ENCODE results near the gene PLXNA1.

The PLXNA1 gene

GRCh38 chr3:126988451-126989021 is 5.6 kb downstream of the PLXNA1 start:
- Histone ChIP-seq H3K79me2 (ENCODE audit: insufficient read depth, low read length) (no peaks in the 10 kb centered on the region), H2AFZ (ENCODE audit: low read depth, low read length, severe bottlenecking) (no peak overlapping the region), H4K20me1 (ENCODE audit: low read depth, low read length) (no peaks in the 10 kb centered on the region), H3K4me3 (ENCODE audit: insufficient read depth, low read length, poor library complexity, severe bottlenecking) (no peak overlapping the region), H3K4me2 (ENCODE audit: low read depth, low read length, poor library complexity, severe bottlenecking) (no peak overlapping the region), H3K27me3 (ENCODE audit: low read length) (no peaks in the 10 kb centered on the region), H3K36me3 (ENCODE audit: low read length) (no peaks in the 10 kb centered on the region), H3K9me3 (ENCODE audit: insufficient read depth, low read length) (no peaks in the 10 kb centered on the region), H3K27ac (ENCODE audit: low read depth, low read length) (no peak overlapping the region), H3K9ac (ENCODE audit: low read length) (no peak overlapping the region), H3K9me2 (replicated peaks; ENCODE audit: insufficient read depth, low read length) (no peaks in the 10 kb centered on the region), H3F3A (ENCODE audit: insufficient read depth) (no peaks in the 10 kb centered on the region)
- TF ChIP-seq CTCF (IDR thresholded peaks at IDR 0.05; ENCODE audit: insufficient read depth, low read length, poor library complexity, severe bottlenecking) = no peak

GRCh38 chr3:126989316-126990023 is 6.6 kb downstream of the PLXNA1 start:
- H3K36me3 ChIP-seq (ENCODE audit: low read length) = no peaks in the 10 kb centered on the region

GRCh38 chr3:126990024-126990700 is 7.2 kb downstream of the PLXNA1 start:
- no peak for TF ChIP-seq EZH2phosphoT487 (conservative IDR thresholded peaks at IDR 0.05; ENCODE audit: low read length)
- TF ChIP-seq CTCF (IDR thresholded peaks at IDR 0.05; ENCODE audit: insufficient read depth, low read length, poor library complexity, severe bottlenecking) = no peak
- no peaks in the 10 kb centered on the region for H3K9me2 ChIP-seq (replicated peaks; ENCODE audit: insufficient read depth, low read length)
- no peak overlapping the region for H3K27ac ChIP-seq (ENCODE audit: low read depth, low read length)
- H3K27me3 ChIP-seq (ENCODE audit: low read length) = no peaks in the 10 kb centered on the region
- no peaks in the 10 kb centered on the region for H3K79me2 ChIP-seq (ENCODE audit: insufficient read depth, low read length)
- H3K9me3 ChIP-seq (ENCODE audit: insufficient read depth, low read length) = no peaks in the 10 kb centered on the region
- no peaks in the 10 kb centered on the region for H4K20me1 ChIP-seq (ENCODE audit: low read depth, low read length)
- no peak overlapping the region for H2AFZ ChIP-seq (ENCODE audit: low read depth, low read length, severe bottlenecking)
- H3K4me2 ChIP-seq (ENCODE audit: low read depth, low read length, poor library complexity, severe bottlenecking) = no peak overlapping the region
- H3K36me3 ChIP-seq (ENCODE audit: low read length) = no peaks in the 10 kb centered on the region
- no peak overlapping the region for H3K4me3 ChIP-seq (ENCODE audit: insufficient read depth, low read length, poor library complexity, severe bottlenecking)
- H3F3A ChIP-seq (ENCODE audit: insufficient read depth) = no peaks in the 10 kb centered on the region
- H3K9ac ChIP-seq (ENCODE audit: low read length) = no peak overlapping the region

More at GRCh38 chr3:126989316-126990023, 6.6 kb downstream of the PLXNA1 start:
- Histone ChIP-seq H3K27ac (ENCODE audit: low read depth, low read length) (no peak overlapping the region), H3K9me2 (replicated peaks; ENCODE audit: insufficient read depth, low read length) (no peaks in the 10 kb centered on the region), H3K4me3 (ENCODE audit: insufficient read depth, low read length, poor library complexity, severe bottlenecking) (no peak overlapping the region), H3K27me3 (ENCODE audit: low read length) (no peaks in the 10 kb centered on the region), H3K79me2 (ENCODE audit: insufficient read depth, low read length) (no peaks in the 10 kb centered on the region), H2AFZ (ENCODE audit: low read depth, low read length, severe bottlenecking) (no peak overlapping the region), H3K9ac (ENCODE audit: low read length) (no peak overlapping the region), H3F3A (ENCODE audit: insufficient read depth) (no peaks in the 10 kb centered on the region), H4K20me1 (ENCODE audit: low read depth, low read length) (no peaks in the 10 kb centered on the region), H3K9me3 (ENCODE audit: insufficient read depth, low read length) (no peaks in the 10 kb centered on the region), H3K4me2 (ENCODE audit: low read depth, low read length, poor library complexity, severe bottlenecking) (no peak overlapping the region)
- TF ChIP-seq EZH2phosphoT487 (conservative IDR thresholded peaks at IDR 0.05; ENCODE audit: low read length) = no peak
- no peak for TF ChIP-seq CTCF (IDR thresholded peaks at IDR 0.05; ENCODE audit: insufficient read depth, low read length, poor library complexity, severe bottlenecking)

Data from SU-DHL-6 (cell line).